ENCODE measurements around the gene NIBAN1. TPM values are rescaled to one million over a fixed set of nuclear protein-coding genes. Genes with fewer than 3 reads are reported as not detected.

The NIBAN1 gene
- total RNA-seq, 1 donor from 2014 or later: 11.0 TPM

DNA sequence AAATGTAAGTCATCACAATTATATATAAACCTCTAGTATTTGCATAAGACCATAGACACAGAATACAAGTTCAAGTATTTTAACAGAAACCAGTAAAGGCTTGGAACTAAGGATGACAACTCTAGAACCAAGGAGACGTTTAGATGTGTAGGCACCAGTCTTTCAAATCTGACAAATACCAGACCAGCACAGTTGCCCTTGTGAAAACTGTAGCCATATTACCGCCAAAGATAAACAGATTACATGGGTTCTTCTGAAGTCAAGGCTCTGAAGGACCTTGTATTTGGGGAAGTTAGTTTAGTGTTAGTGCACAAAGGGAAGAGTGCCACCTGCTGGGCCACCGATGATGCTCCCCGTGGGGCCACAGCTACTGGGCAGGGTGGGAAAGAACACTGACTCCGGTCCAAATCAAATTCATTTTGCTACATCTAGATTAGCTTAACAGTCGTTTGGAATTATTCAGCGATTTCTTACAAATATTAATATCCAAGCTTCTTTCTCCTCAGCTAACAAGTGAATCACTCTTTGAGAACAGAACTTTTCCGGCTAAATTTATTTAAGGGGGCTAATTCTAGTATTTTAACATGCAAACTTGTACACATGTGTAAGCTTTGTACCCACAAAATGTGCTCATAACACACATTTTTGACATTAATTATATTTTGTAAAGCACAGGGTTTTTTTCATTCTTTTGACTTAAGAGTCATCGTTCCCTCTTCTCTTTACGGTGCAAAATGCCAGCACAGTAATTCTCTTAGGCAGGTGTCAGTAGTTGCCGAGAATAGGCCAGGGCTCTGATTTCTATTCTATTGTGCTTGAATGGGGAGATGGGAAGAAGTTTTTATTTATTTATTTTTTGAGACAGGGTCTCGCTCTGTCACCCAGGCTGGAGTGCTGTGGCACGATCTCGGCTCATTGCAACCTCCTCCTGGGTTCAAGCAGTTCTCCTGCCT, 8.0 kb upstream of the NIBAN1 start:
- H3K36me3 Mint-ChIP-seq (ENCODE audit: insufficient read depth): no peaks in the 10 kb centered on the region
- H3K27ac Mint-ChIP-seq: no peak overlapping the region
- H3K4me1 Mint-ChIP-seq (ENCODE audit: low read depth): peaks cover 5% of the 10 kb centered on the region
- H3K4me3 Mint-ChIP-seq (ENCODE audit: low read depth): no peak overlapping the region
- TF ChIP-seq, protein P1, sequence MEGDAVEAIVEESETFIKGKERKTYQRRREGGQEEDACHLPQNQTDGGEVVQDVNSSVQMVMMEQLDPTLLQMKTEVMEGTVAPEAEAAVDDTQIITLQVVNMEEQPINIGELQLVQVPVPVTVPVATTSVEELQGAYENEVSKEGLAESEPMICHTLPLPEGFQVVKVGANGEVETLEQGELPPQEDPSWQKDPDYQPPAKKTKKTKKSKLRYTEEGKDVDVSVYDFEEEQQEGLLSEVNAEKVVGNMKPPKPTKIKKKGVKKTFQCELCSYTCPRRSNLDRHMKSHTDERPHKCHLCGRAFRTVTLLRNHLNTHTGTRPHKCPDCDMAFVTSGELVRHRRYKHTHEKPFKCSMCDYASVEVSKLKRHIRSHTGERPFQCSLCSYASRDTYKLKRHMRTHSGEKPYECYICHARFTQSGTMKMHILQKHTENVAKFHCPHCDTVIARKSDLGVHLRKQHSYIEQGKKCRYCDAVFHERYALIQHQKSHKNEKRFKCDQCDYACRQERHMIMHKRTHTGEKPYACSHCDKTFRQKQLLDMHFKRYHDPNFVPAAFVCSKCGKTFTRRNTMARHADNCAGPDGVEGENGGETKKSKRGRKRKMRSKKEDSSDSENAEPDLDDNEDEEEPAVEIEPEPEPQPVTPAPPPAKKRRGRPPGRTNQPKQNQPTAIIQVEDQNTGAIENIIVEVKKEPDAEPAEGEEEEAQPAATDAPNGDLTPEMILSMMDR (IDR thresholded peaks at IDR 0.05; ENCODE audit: unreplicated experiment): peak; percentile 85
- peaks cover 6% of the 10 kb centered on the region for H3K9me3 Mint-ChIP-seq (ENCODE audit: low read depth)
- H3K27me3 Mint-ChIP-seq: peaks cover 15% of the 10 kb centered on the region
- peak; percentile 34 for DNase-seq (ENCODE audit: low spot score, unreplicated experiment)

- Mint-ChIP-seq H3K36me3 (ENCODE audit: insufficient read depth) (no peaks in the 10 kb centered on the region), H3K9me3 (ENCODE audit: low read depth) (peaks cover 6% of the 10 kb centered on the region), H3K4me1 (ENCODE audit: low read depth) (peaks cover 15% of the 10 kb centered on the region), H3K27me3 (peaks cover 8% of the 10 kb centered on the region), H3K27ac (no peak overlapping the region), H3K4me3 (ENCODE audit: low read depth) (no peak overlapping the region)
- DNase-seq (ENCODE audit: low spot score, unreplicated experiment): no peak
- TF ChIP-seq, protein P1 (IDR thresholded peaks at IDR 0.05; ENCODE audit: unreplicated experiment): no peak
Observed at GRCh38 chr1:184980726-184981125, 6.4 kb upstream of the NIBAN1 start.

GRCh38 chr1:184975208-184975870, 1.0 kb upstream of the NIBAN1 start:
- DNase-seq (ENCODE audit: low spot score, unreplicated experiment): no peak
- Mint-ChIP-seq H3K4me3 (ENCODE audit: low read depth) (peak overlapping the region; percentile 75), H3K4me1 (ENCODE audit: low read depth) (peaks cover 31% of the 10 kb centered on the region), H3K27ac (peak overlapping the region; percentile 10), H3K36me3 (ENCODE audit: insufficient read depth) (no peaks in the 10 kb centered on the region), H3K27me3 (peaks cover 18% of the 10 kb centered on the region), H3K9me3 (ENCODE audit: low read depth) (peaks cover 6% of the 10 kb centered on the region)
- TF ChIP-seq, protein P1 (IDR thresholded peaks at IDR 0.05; ENCODE audit: unreplicated experiment): no peak

DNA sequence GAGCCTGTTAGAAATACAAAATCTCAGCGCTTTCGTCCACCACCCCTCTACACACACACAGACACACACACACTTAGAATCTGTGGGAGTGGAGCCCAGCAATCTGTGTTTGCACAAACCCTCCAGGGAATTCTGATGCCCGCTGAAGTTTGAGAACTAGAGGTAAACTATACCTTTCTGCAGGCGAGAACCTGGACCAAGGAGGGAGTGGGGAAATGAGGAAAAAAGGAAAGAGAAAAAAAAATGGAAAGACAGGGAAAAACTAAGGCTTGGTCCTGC, 468 bp upstream of the NIBAN1 start:
- H3K36me3 Mint-ChIP-seq (ENCODE audit: insufficient read depth): no peaks in the 10 kb centered on the region
- peaks cover 6% of the 10 kb centered on the region for H3K9me3 Mint-ChIP-seq (ENCODE audit: low read depth)
- no peak overlapping the region for H3K27ac Mint-ChIP-seq
- peak overlapping the region; percentile 75 for H3K4me3 Mint-ChIP-seq (ENCODE audit: low read depth)
- H3K4me1 Mint-ChIP-seq (ENCODE audit: low read depth): peaks cover 31% of the 10 kb centered on the region
- H3K27me3 Mint-ChIP-seq: peaks cover 19% of the 10 kb centered on the region
- DNase-seq (ENCODE audit: low spot score, unreplicated experiment): no peak
- TF ChIP-seq, protein P1 (IDR thresholded peaks at IDR 0.05; ENCODE audit: unreplicated experiment): no peak

DNA sequence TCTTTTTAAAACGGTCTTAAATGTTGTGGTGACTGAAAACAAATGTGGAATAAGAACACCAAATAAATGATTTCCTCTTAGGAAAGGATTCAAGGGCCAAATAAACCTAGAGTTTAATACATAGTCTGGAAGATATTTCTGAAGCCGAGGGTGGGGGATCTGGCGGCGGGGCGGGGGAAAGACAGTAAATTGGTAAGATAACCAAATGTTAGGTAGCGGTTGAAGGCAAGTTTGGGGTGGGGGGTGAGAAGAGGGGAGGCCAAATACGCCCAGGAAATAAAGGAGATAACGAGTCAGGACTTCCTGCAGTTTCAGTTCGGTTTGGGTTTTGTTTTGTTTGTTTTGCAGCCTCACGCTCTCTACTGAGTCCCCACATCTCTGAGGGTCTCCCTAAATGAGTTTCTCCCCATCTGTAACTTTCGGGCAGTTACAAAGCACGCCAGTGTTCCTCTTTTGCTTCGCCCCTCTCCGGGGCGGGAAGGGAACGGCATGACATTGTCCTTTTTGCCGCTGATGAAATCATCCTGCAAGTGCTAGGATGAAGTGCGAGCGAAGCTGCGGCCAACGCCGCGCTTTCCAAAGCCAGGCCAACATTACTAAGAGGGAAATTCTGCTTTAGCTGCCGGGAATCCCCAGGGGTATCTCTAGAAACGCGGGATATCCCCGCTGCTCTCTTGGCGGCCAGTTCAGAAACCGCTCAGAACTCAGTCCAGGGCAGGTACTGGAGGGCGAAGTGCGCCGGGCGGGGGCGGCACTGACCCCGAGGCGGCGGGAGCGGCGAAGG, 844 bp downstream of the NIBAN1 start:
- H3K36me3 Mint-ChIP-seq (ENCODE audit: insufficient read depth): no peaks in the 10 kb centered on the region
- no peak for DNase-seq (ENCODE audit: low spot score, unreplicated experiment)
- peaks cover 19% of the 10 kb centered on the region for H3K27me3 Mint-ChIP-seq
- peaks cover 6% of the 10 kb centered on the region for H3K9me3 Mint-ChIP-seq (ENCODE audit: low read depth)
- peak overlapping the region; percentile 86 for H3K4me3 Mint-ChIP-seq (ENCODE audit: low read depth)
- H3K4me1 Mint-ChIP-seq (ENCODE audit: low read depth): peaks cover 31% of the 10 kb centered on the region
- TF ChIP-seq, protein P1 (IDR thresholded peaks at IDR 0.05; ENCODE audit: unreplicated experiment): no peak
- peak overlapping the region; percentile 94 for H3K27ac Mint-ChIP-seq

Measured in progenitor cell of endocrine pancreas (in vitro differentiated cells).